Vagina (tissue), 2 donors: Measurements from ENCODE around the gene ZNF30.

Experiments
- POLR2A ChIP-seq, 2 donors: fragments of 450-650 bp; IDR thresholded peaks; one replicate each; pipeline ENCODE4 v1.6.1; 2017; ENCODE audit warnings: antibody characterized with exemption in 2 of 2, mild to moderate bottlenecking in 2 of 2, moderate library complexity in 2 of 2
- POLR2AphosphoS5 ChIP-seq, 2 donors: sonication (generic); formaldehyde crosslinking; IDR thresholded peaks; one replicate each; pipeline ENCODE4 v1.9.0; 2017; ENCODE audit warnings: antibody characterized with exemption in 2 of 2, mild to moderate bottlenecking in 2 of 2, low read depth in 1 of 2; ENCODE audit not compliant: insufficient read depth in 1 of 2
- TF ChIP-seq, protein P1 (sequence below), 3 experiments: fragments of 450-650 bp in 2 of 3; fragments of 200-600 bp in 1 of 3; sonication (generic) in 1 of 3; IDR thresholded peaks; one replicate each; pipeline ENCODE4 v1.5.1; 2017 to 2019; ENCODE audit warnings: antibody characterized with exemption in 3 of 3, mild to moderate bottlenecking in 2 of 3, moderate library complexity in 2 of 3

DNA sequence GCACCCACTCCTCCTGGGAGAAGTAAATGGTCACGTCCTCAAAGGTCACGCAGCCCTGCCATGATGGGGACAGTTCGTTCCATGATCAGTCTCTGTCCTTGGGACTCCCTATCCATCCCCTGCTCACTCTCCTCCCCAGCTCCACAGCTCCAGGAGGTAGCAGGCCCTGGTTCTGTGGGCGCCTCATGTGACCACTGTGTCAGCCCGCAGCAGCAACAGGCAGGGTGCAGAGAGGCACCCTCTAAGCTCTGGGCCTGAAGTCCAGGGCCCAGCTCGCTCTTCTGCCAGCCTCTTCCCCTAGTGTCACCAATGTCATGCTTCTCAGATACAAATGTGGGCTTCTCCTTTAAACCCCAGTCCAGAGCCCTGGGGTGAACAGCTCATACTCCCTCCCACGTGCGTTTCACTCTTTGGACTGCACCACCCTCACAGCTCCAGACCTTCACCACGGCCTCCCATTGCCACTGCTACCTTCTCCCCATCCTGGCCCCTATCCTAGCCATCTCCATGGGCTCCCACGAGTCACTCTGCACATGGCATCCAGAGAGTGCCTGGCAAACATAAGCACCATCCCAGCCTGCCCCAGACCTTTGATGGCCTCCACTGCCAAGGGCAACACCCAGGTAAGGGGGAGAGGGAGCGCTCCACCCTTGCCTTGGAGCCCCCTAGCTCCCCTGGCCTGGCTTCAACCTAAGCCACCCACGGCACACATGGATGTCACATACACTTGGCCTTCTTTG lies 34.4 kb downstream of the ZNF30 start:
- TF ChIP-seq POLR2A (IDR thresholded peaks at IDR 0.05), result no peak
- TF ChIP-seq, protein P1, sequence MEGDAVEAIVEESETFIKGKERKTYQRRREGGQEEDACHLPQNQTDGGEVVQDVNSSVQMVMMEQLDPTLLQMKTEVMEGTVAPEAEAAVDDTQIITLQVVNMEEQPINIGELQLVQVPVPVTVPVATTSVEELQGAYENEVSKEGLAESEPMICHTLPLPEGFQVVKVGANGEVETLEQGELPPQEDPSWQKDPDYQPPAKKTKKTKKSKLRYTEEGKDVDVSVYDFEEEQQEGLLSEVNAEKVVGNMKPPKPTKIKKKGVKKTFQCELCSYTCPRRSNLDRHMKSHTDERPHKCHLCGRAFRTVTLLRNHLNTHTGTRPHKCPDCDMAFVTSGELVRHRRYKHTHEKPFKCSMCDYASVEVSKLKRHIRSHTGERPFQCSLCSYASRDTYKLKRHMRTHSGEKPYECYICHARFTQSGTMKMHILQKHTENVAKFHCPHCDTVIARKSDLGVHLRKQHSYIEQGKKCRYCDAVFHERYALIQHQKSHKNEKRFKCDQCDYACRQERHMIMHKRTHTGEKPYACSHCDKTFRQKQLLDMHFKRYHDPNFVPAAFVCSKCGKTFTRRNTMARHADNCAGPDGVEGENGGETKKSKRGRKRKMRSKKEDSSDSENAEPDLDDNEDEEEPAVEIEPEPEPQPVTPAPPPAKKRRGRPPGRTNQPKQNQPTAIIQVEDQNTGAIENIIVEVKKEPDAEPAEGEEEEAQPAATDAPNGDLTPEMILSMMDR (IDR thresholded peaks at IDR 0.05), result no peak
- TF ChIP-seq POLR2AphosphoS5 (IDR thresholded peaks at IDR 0.05; ENCODE audit: insufficient read depth in 1 of 2, low read depth in 1 of 2), result no peak
